A549 (cell line): Measurements from ENCODE around the gene BMERB1. TPM values are rescaled to one million over a fixed set of nuclear protein-coding genes. Genes with fewer than 3 reads are reported as not detected.
A peak's percentile ranks its signal among the peaks of the same experiment; 100 is the strongest.

Source experiments
- ATAC-seq, 2 experiments: fragments of 200-7000 bp in 1 of 2; fragments of >200 bp in 1 of 2; cut with Nextera tagmentation in 1 of 2; cut with Tn5 transposase in 1 of 2; 3 replicates each; pipeline versions ENCODE4 v1.8.0 to v1.9.1; 2018 to 2020; ENCODE audit warnings: mild to moderate bottlenecking in 1 of 2, moderate library complexity in 1 of 2
- CTCF ChIA-PET: fragments of 300-600 bp; sonication (Branson Sonifier 250); formaldehyde crosslinking; extraction: SDS; loops from one replicate; lab custom pipeline; 2021; ENCODE audit warnings: antibody characterized with exemption, inconsistent platforms; lab: Yijun Ruan, JAX
- POLR2A ChIA-PET: fragments of 350-600 bp; formaldehyde crosslinking; extraction: SDS; loops from one replicate; lab custom pipeline; 2021; ENCODE audit warnings: antibody characterized with exemption, inconsistent platforms; lab: Yijun Ruan, JAX
- DNase-seq, 2 experiments: peaks; one replicate each; pipeline versions ENCODE4 v3.0.0 to v3.0.0-alpha.2; 2011 to 2016; ENCODE audit warnings: low read depth in 1 of 2, low spot score in 1 of 2
- FAIRE-seq: peaks from 2 replicates; lab custom pipeline; 2011; peaks lifted over from hg19 to GRCh38; lab: Jason Lieb, UNC
- H3K27ac ChIP-seq, 2 experiments: fragments of >200 bp; sonication (Bioruptor Twin); formaldehyde crosslinking; 3 replicates each; pipeline ENCODE4 v1.5.1; 2016 to 2017
- H3K4me1 ChIP-seq: fragments of >200 bp; sonication (Bioruptor Twin); formaldehyde crosslinking; 3 replicates; pipeline ENCODE4 v1.6.1; 2016
- H3K4me2 ChIP-seq: fragments of >200 bp; sonication (Bioruptor Twin); formaldehyde crosslinking; 3 replicates; pipeline ENCODE4 v1.6.1; 2016
- H3K4me3 ChIP-seq: fragments of >200 bp; sonication (Bioruptor Twin); formaldehyde crosslinking; 3 replicates; pipeline ENCODE4 v1.5.1; 2016
- H3K9me3 ChIP-seq: fragments of >200 bp; sonication (Bioruptor Twin); formaldehyde crosslinking; 3 replicates; pipeline ENCODE4 v1.6.1; 2016
- BHLHE40 ChIP-seq: IDR thresholded peaks from 2 replicates; pipeline ENCODE4 v1.6.1; 2012; ENCODE audit warnings: low read depth, low read length, inconsistent platforms
- E2F6 ChIP-seq: IDR thresholded peaks from 2 replicates; pipeline ENCODE4 v1.6.1; 2012; ENCODE audit warnings: low read depth, borderline replicate concordance
- EHMT2 ChIP-seq: fragments of 200-600 bp; sonication (generic); IDR thresholded peaks from 2 replicates; pipeline ENCODE4 v1.6.1; 2016; ENCODE audit warnings: antibody characterized with exemption, low read depth, mild to moderate bottlenecking, moderate library complexity
- ELK1 ChIP-seq: fragments of 150-350 bp; IDR thresholded peaks from 2 replicates; pipeline ENCODE4 v1.6.1; 2014; ENCODE audit warnings: low read depth, mild to moderate bottlenecking, low read length
- FOSB ChIP-seq: fragments of 250-450 bp; sonication (Bioruptor Pico); IDR thresholded peaks from 2 replicates; pipeline ENCODE4 v1.5.0; 2020; ENCODE audit warnings: mild to moderate bottlenecking, moderate library complexity
- FOXS1 ChIP-seq: fragments of 250-450 bp; sonication (Bioruptor Pico); IDR thresholded peaks from 2 replicates; pipeline ENCODE4 v1.5.0; 2020; ENCODE audit warnings: mild to moderate bottlenecking, moderate library complexity
- HDAC2 ChIP-seq: fragments of 200-600 bp; sonication (generic); IDR thresholded peaks from 2 replicates; pipeline ENCODE4 v1.6.1; 2016
- JUN ChIP-seq, 2 experiments: fragments of >200 bp; sonication (Bioruptor Twin); formaldehyde crosslinking; IDR thresholded peaks; 2 replicates in 1 of 2; 3 replicates in 1 of 2; pipeline ENCODE4 v1.6.1; 2016 to 2017
- KDM1A ChIP-seq: fragments of 200-600 bp; sonication (generic); IDR thresholded peaks from 2 replicates; pipeline ENCODE4 v1.6.1; 2016; ENCODE audit warnings: low read depth, mild to moderate bottlenecking
- MAFK ChIP-seq: fragments of 450-650 bp; IDR thresholded peaks from 2 replicates; pipeline ENCODE4 v1.6.1; 2014; ENCODE audit not compliant: partially characterized antibody
- MAX ChIP-seq: IDR thresholded peaks from 2 replicates; pipeline ENCODE4 v1.6.1; 2012
- NFE2L2 ChIP-seq: fragments of 150-350 bp; conservative IDR thresholded peaks from 2 replicates; pipeline ENCODE4 v1.6.1; 2014; ENCODE audit warnings: low read length
- NR3C1 ChIP-seq: fragments of >200 bp; sonication (Bioruptor Twin); formaldehyde crosslinking; IDR thresholded peaks from 3 replicates; pipeline ENCODE4 v1.6.1; 2017
- REST ChIP-seq: fragments of 200-600 bp; sonication (generic); IDR thresholded peaks from 2 replicates; pipeline ENCODE4 v1.6.1; 2016; ENCODE audit warnings: antibody characterized with exemption, mild to moderate bottlenecking, moderate library complexity
- RFX5 ChIP-seq: fragments of 450-650 bp; IDR thresholded peaks from 2 replicates; pipeline ENCODE4 v1.7.1; 2014; ENCODE audit warnings: antibody characterized with exemption, mild to moderate bottlenecking, moderate library complexity
- SMC3 ChIP-seq: fragments of >200 bp; sonication (Bioruptor Twin); formaldehyde crosslinking; IDR thresholded peaks from 3 replicates; pipeline ENCODE4 v1.6.1; 2018; ENCODE audit warnings: inconsistent platforms
- SREBF2 ChIP-seq: fragments of 450-650 bp; IDR thresholded peaks from 2 replicates; pipeline ENCODE4 v1.6.1; 2014; ENCODE audit warnings: mild to moderate bottlenecking, moderate library complexity
- ZSCAN20 ChIP-seq: fragments of 250-450 bp; sonication (Bioruptor Pico); IDR thresholded peaks from 2 replicates; pipeline ENCODE4 v1.8.0; 2022; ENCODE audit warnings: mild to moderate bottlenecking, moderate library complexity
- WGBS: methylation state at CpG from one replicate; pipeline ENCODE4 v1.1.6; 2017; ENCODE audit errors: missing lambda C conversion rate; 5-methylcytosine and 5-hydroxymethylcytosine counted together
- polyA plus RNA-seq, 4 experiments: library from polyadenylated mRNA; depleted of rRNA in 3 of 4; stranded (reverse); fragments of >200 nt; fragmentation: RNase III in 1 of 4; extraction: RNeasy Plus Mini Kit Qiagen cat#74134 plus additional on column Dnase treatment in 1 of 4; gene quantifications; 2 replicates in 3 of 4; 3 replicates in 1 of 4; pipeline ENCODE4 v1.2.3, GENCODE V29; 2011 to 2017

The BMERB1 gene
- polyA plus RNA-seq, 2 of the 4 experiments (the other 2 are of a cell fraction) = 44.7 to 48.9 TPM

- H3K4me3 ChIP-seq = no peak overlapping the region
- CTCF ChIA-PET = interaction anchor here (1.1 to 1.5 kb wide), 3 partner anchors 16 to 79 kb away, joined by 3 to 9 read pairs (median 5); no protein-coding TSS in a partner anchor
- DNase-seq = no peak
- ATAC-seq = no peak
- peak overlapping the region; percentile 8 to 80; a peak in 4 of 6 replicates for H3K27ac ChIP-seq
- peak overlapping the region; percentile 48; the same call in 2 of the 3 replicates for H3K4me2 ChIP-seq
- POLR2A ChIA-PET = no interaction called here
- FAIRE-seq = no peak
- H3K4me1 ChIP-seq = peaks cover 51% of the 10 kb centered on the region
- H3K9me3 ChIP-seq = no peaks in the 10 kb centered on the region
- TF ChIP-seq NR3C1 (no peak), REST (no peak), SMC3 (no peak), MAFK (no peak), FOXS1 (CRISPR knock-in tag) (no peak)
- 95% methylated on average over 4 of the region's 4 CpGs for WGBS
Measured at GRCh38 chr16:15506441-15506840, 72.1 kb downstream of the BMERB1 start.

- no peaks in the 10 kb centered on the region for H3K9me3 ChIP-seq
- no peak for FAIRE-seq
- no peak overlapping the region for H3K4me3 ChIP-seq
- ChIA-PET POLR2A (interaction anchor here (0.5 kb wide), 1 partner anchor 430 kb away, joined by 3 read pairs; no protein-coding TSS in a partner anchor), CTCF (interaction anchor here (1.1 to 1.5 kb wide), 3 partner anchors 17 to 80 kb away, joined by 3 to 9 read pairs (median 5); no protein-coding TSS in a partner anchor)
- H3K27ac ChIP-seq = peak overlapping the region; percentile 8 to 80; a peak in 5 of 6 replicates
- peak in 1 of 2 experiments; percentile 39 for DNase-seq
- peaks cover 42% of the 10 kb centered on the region for H3K4me1 ChIP-seq
- peak overlapping the region; percentile 48 for H3K4me2 ChIP-seq
- no peak for TF ChIP-seq JUN (IDR thresholded peaks at IDR 0.05)
- no peak for TF ChIP-seq NFE2L2
- peak; percentile 60 for TF ChIP-seq MAFK
- 0 out of 2 replicates have a peak, but pooled peaks have one; percentile 22 for TF ChIP-seq MAX
- 8% methylated on average over 8 of the region's 8 CpGs for WGBS
- peak; percentile 30 to 41; a peak in 4 of 6 replicates for ATAC-seq
Measured at GRCh38 chr16:15507301-15507958, 73.0 kb downstream of the BMERB1 start.

DNA sequence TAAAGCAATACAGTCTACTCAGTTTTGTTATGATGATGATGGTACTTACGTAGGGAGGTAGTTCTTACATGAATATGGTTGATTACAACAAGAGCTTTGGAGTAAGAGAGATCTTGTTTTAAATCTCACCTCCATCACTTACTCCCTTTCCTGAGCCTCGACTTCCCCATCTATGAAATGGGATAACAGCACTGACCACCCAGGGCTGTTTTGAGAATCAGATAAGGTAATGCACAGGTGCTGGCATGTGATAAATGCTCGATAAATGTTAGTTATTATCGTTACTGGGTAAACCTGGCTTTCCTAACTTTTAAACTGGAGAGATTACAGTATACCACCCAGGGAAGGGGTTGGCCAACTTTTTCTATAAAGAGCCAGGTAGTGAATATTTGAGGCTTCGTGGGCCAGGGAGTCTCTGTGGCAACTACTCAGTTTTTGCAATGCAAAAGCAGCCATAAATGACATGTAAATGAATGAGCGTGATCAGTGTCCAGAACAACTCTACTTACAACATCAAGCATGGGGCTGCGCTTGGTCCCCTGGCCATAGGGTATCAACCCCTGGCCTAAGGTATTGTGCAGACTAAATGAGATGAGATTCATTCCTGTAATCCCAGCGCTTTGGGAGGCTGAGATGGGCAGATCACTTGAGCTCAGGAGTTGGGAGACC is 73.7 kb downstream of the BMERB1 start:
- peak overlapping the region; percentile 8 to 80; a peak in 5 of 6 replicates for H3K27ac ChIP-seq
- CTCF ChIA-PET = interaction anchor here (1.3 kb wide), 2 partner anchors 9 to 18 kb away, joined by 4 to 5 read pairs; no protein-coding TSS in a partner anchor

GRCh38 chr16:15509051-15509592 is 74.7 kb downstream of the BMERB1 start:
- Histone ChIP-seq H3K4me3 (no peak overlapping the region), H3K4me2 (no peak overlapping the region), H3K9me3 (no peaks in the 10 kb centered on the region), H3K4me1 (peaks cover 32% of the 10 kb centered on the region), H3K27ac (peak overlapping the region in 1 of 2 experiments; percentile 51; a peak in 2 of 6 replicates)
- no peak for DNase-seq
- CTCF ChIA-PET = interaction anchor here (1.1 to 1.3 kb wide), 2 partner anchors 10 to 26 kb away, joined by 3 to 4 read pairs; no protein-coding TSS in a partner anchor
- no peak for FAIRE-seq
- TF ChIP-seq RFX5 (no peak), HDAC2 (no peak), MAX (no peak), ZSCAN20 (CRISPR knock-in tag) (no peak), SREBF2 (no peak), FOSB (CRISPR knock-in tag) (no peak), FOXS1 (CRISPR knock-in tag) (no peak), BHLHE40 (no peak), ELK1 (no peak), E2F6 (no peak)
- ATAC-seq = no peak
- POLR2A ChIA-PET = no interaction called here
- 92% methylated on average over 12 of the region's 14 CpGs for WGBS

More for the DNA sequence above, 73.7 kb downstream of the BMERB1 start:
- DNase-seq = no peak
- H3K4me1 ChIP-seq = peaks cover 35% of the 10 kb centered on the region
- no peak overlapping the region; the same call in 2 of the 3 replicates for H3K4me2 ChIP-seq
- 95% methylated on average over 8 of the region's 8 CpGs for WGBS
- H3K4me3 ChIP-seq = no peak overlapping the region
- H3K9me3 ChIP-seq = no peaks in the 10 kb centered on the region
- ATAC-seq = no peak
- FAIRE-seq = no peak
- POLR2A ChIA-PET = no interaction called here
- TF ChIP-seq KDM1A (0 out of 2 replicates have a peak, but pooled peaks have one; percentile 29), EHMT2 (no peak)
